NCI-H446 treated with DMSO at 0.1 percent for 48 hours (cell line): ENCODE measurements around the gene FATE1.
"Not testable (repeated sequence)": the region's sequence is repeated elsewhere in the genome, so short reads cannot be mapped to it uniquely, and the experiment has no call there.

Experiments
- DNase-seq: peaks from one replicate; lab custom pipeline; 2025; lab: John Stamatoyannopoulos, UW

The FATE1 gene, protein sequence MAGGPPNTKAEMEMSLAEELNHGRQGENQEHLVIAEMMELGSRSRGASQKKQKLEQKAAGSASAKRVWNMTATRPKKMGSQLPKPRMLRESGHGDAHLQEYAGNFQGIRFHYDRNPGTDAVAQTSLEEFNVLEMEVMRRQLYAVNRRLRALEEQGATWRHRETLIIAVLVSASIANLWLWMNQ

DNA sequence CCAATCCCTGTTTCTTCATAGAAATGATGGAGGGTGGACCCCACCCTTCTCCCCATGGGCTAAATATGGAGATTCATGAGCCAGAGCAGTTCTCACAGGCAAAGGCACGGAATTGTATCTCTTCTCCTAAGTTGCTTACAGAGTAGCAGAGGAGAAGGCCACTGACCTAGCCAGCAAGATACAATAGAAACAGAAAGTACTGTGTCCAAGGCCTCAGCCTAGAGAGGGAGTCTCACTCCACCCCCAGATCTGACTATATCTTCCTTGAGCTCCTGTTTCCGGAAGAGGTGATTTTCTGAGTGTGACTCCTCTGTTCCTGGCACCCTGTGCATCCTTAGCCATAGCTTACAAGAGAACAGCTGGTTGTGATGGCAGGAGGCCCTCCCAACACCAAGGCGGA lies at the start of gene FATE1:
Gene FATE1 (plus strand): TSS at position 284 of the 400 bp plus-strand sequence. CDS start 85 bp downstream, at position 369.
- DNase-seq = no peak

DNA sequence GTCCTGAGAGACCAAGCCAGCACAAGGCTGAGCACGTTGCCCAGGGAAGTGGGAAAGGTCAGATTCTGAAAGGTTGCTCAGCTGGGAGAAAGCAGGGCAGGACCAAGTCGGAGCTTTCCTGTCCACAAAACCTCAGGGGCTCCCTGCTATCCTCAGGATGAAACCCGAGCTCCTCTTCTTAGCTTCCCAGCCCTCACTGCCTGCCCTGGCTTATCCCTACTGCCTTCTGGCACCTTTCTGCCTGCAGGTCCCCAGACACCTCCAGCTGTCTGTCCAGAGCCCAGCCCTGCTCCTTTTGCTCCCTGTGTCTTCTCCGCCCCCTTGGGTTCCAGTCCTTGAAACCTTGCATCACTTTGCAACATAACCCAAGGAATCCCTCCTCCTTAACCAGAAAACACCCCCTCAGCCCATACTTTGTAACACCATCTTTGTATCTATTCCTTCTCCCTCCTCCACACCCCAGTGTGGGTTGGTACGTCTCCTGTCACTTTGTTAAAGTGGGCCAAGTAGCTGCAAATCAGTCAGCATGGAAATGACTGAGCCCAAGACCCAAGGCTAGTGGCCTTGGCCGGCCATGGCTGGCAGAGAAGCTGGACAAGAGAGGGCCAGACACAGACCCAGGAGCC lies 40.6 kb upstream of the FATE1 start:
- DNase-seq = no peak

- DNase-seq = no peak
These were observed 39.6 kb upstream of the FATE1 start for GRCh38 chrX:151676196-151676595.

GRCh38 chrX:151679798-151680402 lies 35.9 kb upstream of the FATE1 start:
- DNase-seq = no peak

DNA sequence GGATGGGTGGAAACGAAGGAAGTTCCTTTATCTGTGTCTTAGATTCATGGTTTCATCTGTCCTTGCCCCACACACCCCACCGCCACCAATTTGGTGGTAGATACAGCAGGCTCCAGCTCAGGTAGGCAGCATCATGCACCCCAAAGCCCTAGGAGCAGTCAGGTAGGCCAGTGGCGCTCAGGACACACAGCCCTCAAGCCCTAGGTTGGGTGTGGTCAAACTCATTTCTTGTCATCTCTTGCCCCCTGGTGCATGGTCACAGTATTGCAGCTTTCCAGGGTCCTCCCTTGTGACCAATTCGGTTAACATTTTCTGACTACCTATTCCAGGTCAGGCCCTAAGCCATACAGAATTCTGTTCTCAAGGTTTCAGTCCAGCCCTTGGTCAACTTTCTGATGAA lies 35.0 kb upstream of the FATE1 start:
- DNase-seq = no peak

DNA sequence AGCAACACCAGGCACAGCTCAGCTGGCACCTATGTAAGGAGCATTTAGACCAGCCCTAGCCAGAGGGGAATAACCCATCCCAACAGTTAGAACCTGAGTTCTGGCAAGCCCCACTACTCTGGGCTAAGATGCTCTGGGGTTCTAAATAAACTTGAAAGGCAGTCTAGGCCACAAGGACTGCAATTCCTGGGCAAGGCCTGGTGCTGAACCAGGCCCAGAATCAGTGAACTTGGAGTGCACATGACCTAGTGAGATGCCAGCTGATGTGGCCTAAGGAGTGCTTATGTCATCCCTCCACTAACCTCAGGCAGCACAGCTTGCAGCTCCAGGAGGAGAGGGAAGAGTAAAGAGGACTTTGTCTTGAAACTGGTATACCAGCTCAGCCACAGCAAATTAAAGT lies 28.2 kb upstream of the FATE1 start:
- no peak for DNase-seq

GRCh38 chrX:151688695-151689094 lies 27.1 kb upstream of the FATE1 start:
- no peak for DNase-seq

DNA sequence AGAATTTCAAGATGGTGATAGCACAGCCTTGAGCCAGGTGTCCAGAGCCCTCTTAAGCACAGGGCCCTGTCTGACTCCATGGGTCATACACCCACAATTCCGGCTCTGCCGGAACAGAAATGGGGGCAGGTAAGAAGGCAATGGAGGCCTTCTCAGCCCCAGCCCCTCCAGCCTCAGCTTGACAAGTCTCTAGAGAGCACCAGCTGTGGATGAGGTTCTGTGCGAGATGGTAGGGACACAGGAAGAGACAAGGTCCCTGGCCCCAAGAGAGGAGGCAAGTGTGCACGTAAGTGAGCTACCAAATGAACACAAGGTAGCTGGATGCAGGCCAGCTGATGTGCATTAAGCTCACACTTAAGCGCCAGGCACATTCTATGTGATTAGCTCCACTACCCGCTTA lies 23.0 kb upstream of the FATE1 start:
- DNase-seq = no peak

- no peak for DNase-seq
These were observed 21.7 kb upstream of the FATE1 start for GRCh38 chrX:151694121-151694520.

DNA sequence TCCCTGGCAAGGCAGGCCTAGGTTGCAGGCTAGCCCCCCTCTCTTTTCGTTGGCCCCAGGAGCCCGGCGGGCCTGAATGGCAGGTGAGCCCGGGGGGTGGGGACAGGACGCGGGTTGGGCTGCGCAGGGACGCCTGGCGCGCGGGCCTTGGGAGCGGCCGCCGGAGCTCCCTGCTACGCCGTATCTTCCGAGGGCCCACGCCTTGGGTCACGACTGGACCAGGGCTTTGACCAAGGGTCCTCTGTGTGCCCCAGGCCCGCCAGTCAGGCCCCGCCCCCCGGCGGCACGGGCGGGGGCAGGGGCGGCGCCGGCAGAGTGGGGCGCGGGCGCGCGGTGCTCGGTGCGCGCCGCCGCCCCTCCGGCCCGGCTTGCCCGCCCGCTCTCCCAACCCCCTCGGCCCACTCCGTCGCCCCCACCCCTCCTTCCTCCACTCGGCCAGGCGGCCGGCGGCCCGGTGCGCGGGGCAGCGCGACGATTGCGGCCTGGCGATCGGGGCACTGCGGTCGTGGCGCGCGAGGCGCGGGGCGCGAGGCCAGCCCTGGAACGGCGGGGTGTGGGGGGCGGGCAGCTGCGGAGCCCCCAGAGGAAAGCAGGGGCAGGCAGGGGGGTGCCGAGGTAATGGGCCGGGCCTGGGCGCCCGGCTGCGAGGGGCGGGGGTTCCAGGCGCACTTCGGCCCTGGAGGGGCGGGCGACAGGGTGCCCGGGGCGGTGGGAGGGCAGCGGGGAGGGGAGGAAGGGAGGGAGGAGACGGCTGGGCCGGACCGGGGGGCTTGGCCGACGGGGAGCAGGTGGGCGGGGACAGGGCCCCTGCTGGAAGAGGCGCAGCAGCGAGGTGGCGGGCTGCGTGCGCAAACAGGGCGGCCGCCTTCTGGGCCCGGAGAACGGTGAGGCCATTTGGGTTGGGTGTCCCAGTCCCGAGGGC lies 20.9 kb upstream of the FATE1 start, which contains the start of gene PRRG3:
Gene PRRG3 (plus strand): TSS at position 798 of the 922 bp plus-strand sequence. CDS start 3,357 bp downstream, outside the sequence.
- no peak for DNase-seq

- no peak for DNase-seq
These were observed 20.1 kb upstream of the FATE1 start for GRCh38 chrX:151695583-151696340.

DNA sequence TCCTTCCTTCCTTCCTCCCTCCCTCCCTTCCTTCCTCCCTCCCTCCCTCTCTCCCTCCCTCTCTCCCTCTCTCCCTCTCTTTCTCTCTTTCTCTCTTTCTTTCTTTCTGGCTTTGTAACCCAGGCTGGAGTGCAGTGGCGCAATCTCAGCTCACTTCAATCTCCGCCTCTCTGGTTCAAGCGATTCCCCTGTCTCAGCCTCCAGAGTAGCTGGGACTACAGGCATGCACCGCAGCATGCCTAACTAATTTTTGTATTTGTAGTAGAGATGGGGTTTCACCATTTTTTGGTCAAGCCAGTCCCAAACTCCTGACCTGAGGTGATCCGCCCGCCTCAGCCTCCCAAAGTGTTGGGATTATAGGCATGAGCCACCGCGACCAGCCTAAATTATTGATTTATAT lies 18.8 kb upstream of the FATE1 start:
- DNase-seq = not testable (repeated sequence)

- DNase-seq = no peak
These were observed 18.3 kb upstream of the FATE1 start for GRCh38 chrX:151697522-151697921.

DNA sequence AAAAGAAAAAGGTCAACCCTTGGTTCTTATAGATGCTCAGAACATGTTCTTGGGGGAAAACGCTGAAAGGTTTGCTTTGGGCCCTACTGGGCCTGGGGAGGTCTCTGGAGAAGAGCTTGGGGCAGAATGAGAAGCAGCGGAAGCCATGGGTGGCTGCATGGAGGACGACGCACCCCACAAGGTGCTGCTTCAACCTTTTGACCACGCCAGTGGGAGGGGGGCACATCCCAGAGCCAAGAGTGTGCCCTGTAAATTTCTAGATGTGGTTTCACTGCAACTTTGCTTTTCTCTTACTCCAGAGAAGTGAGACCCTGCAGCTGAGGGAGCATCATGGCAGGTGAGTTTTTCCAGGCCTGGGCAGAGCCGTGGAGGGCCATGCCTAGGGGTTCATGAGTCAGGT lies 17.4 kb upstream of the FATE1 start:
- no peak for DNase-seq

- DNase-seq = no peak
These were observed 16.1 kb upstream of the FATE1 start for GRCh38 chrX:151699746-151700145.

- no peak for DNase-seq
These were observed 15.3 kb upstream of the FATE1 start for GRCh38 chrX:151700581-151700980.

DNA sequence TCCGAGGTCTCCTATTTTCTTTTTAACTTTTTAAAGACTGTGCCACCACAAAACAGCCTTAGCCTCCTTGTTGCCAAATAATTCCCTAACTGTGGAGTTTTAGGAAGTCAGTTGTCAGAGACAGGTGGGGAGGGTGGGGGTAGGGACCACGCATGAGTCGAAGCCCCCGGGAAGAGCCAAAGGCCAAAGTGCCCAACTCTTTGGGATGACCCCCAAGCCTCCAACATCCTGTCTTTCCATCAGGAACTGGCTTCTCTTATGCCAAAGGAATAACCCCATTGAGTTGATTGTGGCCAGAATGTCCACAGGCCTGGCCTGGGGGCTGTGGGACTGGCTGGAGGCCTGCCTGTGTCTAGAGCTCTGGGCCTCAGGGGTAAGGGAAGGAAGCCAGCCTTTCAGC lies 14.8 kb upstream of the FATE1 start:
- no peak for DNase-seq

GRCh38 chrX:151701531-151701930 lies 14.3 kb upstream of the FATE1 start:
- DNase-seq = no peak

DNA sequence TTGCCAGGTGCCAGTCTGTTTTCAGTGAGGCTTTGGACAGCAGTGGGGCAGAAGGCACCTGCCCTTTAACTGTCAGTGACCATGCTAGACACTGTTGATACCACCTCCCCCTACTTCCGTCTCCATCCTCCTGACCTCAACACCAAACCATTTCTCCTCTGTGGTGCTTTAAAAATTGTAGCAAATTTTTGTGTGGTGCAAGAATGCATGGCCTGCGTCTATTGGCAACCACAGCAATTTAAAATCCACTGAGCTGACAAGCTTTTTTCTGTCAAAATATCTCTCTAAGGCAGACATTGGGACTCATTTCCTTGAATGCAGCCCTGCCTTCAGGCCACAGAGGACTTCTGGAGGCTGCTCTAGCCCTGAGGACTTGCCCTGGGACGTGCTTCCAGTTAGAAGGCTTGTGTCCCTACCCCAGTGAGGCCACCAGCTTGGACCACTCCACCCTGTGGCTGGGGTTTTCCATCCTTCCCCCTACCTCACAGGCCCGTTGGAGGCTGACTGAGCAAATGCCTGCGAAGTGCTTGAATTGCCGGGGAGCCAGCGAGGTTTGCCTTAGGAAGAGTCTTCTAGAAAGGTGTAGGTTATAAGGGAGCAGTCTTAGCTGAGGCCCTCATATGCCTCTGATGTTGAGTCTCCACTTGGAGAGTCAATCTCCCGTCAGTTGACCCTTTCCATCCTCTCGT lies 13.7 kb upstream of the FATE1 start:
- DNase-seq = no peak

DNA sequence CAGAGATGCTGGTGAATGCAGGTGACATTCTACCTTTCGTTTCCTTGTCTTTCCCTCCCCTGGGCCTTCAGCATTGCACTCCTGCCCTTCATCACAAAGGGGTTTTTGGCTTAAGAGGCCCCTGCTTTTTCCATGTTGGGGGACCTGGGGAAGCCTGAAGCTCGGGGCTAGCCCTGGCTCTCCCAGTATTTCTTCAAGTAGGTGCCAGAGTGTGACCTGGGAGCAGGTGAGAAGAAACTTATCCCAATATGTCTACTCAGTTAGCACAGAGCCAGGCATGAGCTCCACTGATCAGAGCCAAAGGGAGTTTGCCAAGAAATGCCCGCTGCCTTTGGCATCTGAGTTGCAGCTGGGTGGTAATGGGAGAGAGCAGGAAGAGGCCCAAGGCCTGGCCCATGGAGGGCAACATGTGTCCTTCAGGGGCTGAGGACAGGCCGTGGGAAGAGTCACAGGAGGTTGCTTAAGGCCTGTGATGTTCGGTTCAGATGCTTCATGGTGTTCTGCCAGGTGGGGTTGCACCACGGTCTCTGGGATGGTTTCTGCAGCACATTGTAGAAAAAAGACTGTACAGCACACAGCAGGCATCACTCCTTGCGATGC lies 13.0 kb upstream of the FATE1 start:
- DNase-seq = no peak

- no peak for DNase-seq
These were observed 12.3 kb upstream of the FATE1 start for GRCh38 chrX:151703487-151703886.
